GM19372 (cell line): ENCODE data around the gene NFE2L1.

Experiments used
- ATAC-seq: cut with Tn5 transposase; IDR thresholded peaks from one replicate; pipeline ENCODE4 v1.9.1; 2021; ENCODE audit warnings: mild to moderate bottlenecking, low read depth, moderate library complexity; ENCODE audit not compliant: unreplicated experiment

The NFE2L1 gene

GRCh38 chr17:48046296-48046695 lies 1.9 kb upstream of the NFE2L1 start:
- no peak for ATAC-seq

DNA sequence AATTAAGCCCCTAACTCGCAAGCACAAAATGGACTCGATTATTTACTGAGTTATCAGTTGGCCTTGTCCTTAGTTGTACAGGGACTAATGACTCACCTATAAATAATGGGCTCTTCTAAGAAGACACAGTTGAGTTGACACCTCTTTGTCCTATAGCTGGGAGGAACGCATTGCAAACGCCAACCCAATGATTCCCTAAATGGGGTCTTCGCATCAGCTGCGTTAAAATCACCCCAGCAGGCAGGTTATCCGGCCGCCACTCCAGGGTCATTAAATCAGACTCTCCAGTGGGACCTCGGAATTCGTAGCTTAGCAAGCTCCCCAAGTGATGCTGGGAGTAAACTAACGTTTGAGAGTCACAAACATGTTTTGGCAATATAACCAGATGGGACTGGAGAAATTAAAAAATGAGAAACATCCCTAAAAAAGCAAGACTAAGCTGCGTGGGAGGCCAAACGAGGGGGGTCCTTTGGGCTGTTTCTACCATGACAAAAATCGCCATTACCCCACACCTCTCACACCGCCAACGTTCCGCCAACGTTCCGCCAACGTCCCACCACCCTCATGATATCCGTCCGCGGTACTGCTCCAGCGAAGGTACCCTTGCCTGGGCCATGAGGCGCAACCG lies 932 bp upstream of the NFE2L1 start:
- no peak for ATAC-seq

DNA sequence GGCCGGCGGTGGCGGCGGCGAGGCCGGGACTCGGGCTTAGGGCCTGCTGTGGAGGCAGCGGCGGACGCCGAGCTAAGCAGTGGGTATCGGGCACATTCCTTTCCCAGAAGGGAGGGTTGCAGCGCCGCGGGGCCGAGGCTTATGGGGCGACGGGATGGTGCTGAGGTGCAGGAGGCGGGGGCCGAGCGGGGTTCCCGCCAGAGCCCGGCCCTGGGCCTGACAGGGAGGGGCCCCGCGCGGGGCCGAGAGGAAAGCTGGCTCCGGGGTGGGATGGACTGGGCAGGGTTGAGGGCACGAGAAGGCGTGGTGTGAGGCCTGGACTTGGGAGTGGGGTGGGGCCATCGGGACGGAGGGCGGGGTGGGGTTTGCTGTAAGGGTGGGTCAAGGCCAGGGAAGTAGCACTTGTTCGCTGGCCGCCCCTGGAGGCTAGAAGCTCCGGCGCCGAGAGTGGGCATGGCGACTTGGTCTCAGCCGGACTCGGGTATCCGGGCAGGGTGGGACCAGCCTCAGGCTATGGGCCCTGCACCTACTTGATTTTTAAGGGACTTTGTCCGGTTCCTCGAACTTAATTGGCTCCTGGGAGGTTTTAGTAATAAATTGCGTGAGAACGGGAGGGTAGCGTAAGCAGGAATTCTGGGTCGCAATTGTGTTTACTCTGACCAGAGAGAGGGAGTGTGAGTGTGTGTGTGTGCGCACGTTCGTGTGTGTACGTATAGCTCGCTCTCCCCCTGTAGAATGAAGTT lies 396 bp downstream of the NFE2L1 start:
- ATAC-seq = peak; percentile 35

GRCh38 chr17:48051283-48051682 lies 3.1 kb downstream of the NFE2L1 start:
- no peak for ATAC-seq

- no peak for ATAC-seq
These were observed 3.7 kb downstream of the NFE2L1 start for GRCh38 chr17:48051706-48052486.

GRCh38 chr17:48052956-48053757 lies 5.0 kb downstream of the NFE2L1 start:
- ATAC-seq = no peak

GRCh38 chr17:48053758-48054237 lies 5.6 kb downstream of the NFE2L1 start:
- ATAC-seq = no peak

- no peak for ATAC-seq
These were observed 6.4 kb downstream of the NFE2L1 start for GRCh38 chr17:48054238-48055185.

DNA sequence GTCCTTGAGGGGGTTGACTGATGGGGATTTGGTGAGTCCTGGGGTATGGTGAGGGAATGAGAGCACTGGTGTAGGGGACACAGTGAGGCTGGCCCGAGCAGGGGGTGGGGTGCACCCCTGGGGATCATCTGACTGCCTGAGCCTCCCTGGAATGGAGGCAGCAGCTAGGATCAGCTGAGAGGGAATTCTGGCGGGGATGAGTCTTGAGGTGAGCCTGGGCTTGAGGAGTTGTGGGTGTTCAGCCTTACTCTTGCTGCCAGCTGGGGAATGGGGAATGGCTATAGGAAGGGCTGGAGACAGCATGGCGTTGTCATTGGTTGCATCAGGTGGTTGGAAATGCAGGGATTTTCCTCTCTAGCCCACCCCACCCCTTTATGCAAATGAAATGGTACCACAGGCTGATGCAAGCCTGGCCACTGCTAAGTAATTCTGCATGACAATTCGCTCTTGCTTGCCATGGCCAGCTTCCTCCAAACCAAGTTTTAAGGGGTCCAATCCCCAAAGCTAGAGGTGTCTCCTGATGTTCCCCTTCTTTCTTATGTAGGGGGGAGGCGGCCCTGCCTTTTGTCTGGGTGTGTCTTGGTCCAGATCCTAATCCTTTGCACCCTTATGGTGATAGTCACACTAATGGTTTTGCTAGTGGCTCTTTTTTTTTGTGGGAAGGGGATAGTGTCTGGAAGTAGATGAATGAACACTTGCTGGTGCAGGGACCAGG lies 7.5 kb downstream of the NFE2L1 start:
- no peak for ATAC-seq

- no peak for ATAC-seq
These were observed 8.1 kb downstream of the NFE2L1 start for GRCh38 chr17:48056246-48056745.

DNA sequence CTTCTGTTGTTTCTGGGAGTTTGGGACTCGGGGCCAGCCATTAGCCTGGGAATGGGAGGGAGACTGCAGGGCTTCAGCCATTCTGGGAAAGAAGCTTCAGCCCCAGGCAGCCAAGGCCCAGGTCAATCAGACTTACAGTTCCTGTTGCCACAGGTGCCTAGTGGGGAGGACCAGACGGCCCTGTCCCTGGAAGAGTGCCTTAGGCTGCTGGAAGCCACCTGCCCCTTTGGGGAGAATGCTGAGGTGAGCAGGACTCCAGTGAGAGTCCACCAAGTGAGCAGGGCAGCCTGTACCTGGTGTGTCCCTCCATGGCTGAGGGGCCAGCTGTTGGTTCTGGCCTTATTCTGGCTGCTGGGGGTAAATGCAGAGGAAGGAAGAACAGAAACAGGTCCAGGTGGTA lies 8.7 kb downstream of the NFE2L1 start:
- ATAC-seq = no peak

DNA sequence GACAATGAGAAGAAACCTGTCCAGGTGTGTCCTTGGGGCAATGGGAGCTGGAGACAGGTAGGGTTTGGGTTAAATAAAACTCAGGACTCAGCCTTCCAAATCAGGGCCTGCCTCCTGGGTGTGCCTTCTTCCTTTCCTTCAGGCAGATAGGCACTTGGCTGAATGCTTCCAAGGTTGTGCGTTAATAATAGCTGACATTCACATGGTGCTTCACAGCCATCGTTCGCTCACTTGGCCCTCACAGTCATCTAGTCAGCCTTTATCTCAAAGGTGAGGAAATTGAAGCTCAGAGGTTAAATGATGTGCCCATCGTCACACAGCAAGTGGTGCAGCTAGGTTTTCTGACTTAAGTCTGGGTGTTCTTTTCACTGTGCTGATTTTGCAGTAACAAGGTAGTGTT lies 9.5 kb downstream of the NFE2L1 start:
- ATAC-seq = no peak

GRCh38 chr17:48058393-48059124 lies 10.4 kb downstream of the NFE2L1 start:
- ATAC-seq = no peak

DNA sequence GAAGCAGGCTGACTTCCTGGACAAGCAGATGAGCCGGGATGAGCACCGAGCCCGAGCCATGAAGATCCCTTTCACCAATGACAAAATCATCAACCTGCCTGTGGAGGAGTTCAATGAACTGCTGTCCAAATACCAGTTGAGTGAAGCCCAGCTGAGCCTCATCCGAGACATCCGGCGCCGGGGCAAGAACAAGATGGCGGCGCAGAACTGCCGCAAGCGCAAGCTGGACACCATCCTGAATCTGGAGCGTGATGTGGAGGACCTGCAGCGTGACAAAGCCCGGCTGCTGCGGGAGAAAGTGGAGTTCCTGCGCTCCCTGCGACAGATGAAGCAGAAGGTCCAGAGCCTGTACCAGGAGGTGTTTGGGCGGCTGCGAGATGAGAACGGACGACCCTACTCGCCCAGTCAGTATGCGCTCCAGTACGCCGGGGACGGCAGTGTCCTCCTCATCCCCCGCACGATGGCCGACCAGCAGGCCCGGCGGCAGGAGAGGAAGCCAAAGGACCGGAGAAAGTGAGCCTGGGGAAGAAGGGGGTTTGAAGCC lies 11.0 kb downstream of the NFE2L1 start:
- ATAC-seq = no peak

DNA sequence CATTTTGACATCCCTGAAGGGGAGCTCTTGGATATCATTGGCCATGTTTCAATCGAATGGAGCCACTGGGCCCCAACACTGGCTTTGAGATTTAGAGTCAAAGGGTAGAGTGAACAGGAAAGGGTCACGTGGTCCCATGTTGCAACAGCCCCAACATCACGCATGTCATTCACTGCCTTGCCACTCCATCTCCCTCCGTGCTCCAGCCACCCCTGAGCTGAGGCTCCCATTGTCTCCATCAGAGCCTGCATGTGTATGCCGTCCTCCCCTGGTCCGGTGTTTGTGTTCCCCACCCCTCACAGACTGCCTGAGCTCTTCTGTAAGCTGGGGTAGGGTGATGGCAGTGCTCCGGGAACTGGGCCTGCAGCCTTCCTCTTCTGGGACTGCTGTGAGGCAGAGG lies 12.1 kb downstream of the NFE2L1 start:
- ATAC-seq = no peak

DNA sequence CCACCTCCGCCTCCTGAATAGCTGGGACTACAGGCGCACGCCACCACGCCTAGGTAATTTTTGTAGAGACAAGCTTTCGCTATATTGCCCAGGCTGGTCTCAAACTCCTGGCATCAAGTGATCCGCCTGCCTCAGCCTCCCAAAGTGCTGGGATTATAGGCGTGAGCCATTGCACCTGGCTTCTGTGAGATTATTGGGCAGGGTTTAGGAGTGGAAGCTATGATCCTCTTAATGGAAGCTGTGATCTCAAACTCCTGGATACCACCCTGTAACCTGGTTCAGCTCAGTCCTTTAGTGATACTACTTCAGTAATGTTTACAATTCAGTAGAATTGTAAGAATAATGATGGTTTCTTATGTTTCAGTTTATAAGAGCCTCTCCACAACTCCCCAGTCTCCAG lies 14.1 kb downstream of the NFE2L1 start:
- ATAC-seq = no peak

- ATAC-seq = no peak
These were observed 16.5 kb downstream of the NFE2L1 start for GRCh38 chr17:48064638-48065037.

DNA sequence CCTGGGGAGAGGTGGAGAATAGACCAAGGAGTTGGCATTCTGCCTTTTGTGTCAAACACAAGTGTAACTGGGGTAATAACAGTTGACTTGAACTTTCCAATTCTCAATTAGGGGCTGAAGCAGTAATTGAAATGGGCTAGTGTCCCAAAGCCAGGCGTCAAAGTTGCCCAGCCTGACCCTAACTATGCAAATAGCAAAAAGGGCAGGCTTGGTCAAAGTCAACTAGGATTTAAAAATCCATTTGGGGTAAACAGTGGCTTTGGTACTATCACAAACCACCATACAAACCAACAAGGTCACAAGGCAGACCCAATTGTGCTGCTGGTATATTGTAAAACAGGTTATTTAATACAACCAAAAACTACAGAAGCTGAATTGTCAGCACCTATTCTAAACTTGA lies 18.0 kb downstream of the NFE2L1 start:
- no peak for ATAC-seq
